ENCODE measurements around the gene OR5AN1. TPM values are rescaled to one million over a fixed set of nuclear protein-coding genes. Genes with fewer than 3 reads are reported as not detected.

The OR5AN1 gene
- total and polyA plus RNA-seq, 2 of the 8 experiments (the other 6 are each of a cell fraction or from before 2014, with no cell fraction given) = not detected

GRCh38 chr11:59368238-59369022, 9.7 kb downstream of the OR5AN1 start:
- H2AFZ ChIP-seq (ENCODE audit: low read length) = peak overlapping the region; percentile 41; the same call in 1 of the 2 replicates
- H3K79me2 ChIP-seq (ENCODE audit: control insufficient read depth in 1 of 2, insufficient read depth in 2 of 2, low read length in 2 of 2) = no peaks in the 10 kb centered on the region
- no peak overlapping the region for H4K5ac ChIP-seq (ENCODE audit: insufficient read length, low read depth, low read length)
- DNase-seq (ENCODE audit: low read depth in 1 of 2, low spot score in 2 of 2) (no peak), FAIRE-seq (no peak)
- H2BK120ac ChIP-seq (replicated peaks; ENCODE audit: low read depth, low read length) = no peak overlapping the region
- H3K18ac ChIP-seq (ENCODE audit: extremely low read depth, low read length) = no peak overlapping the region
- H3K9me3 ChIP-seq (ENCODE audit: insufficient read depth in 2 of 2, low read depth in 1 of 2, low read length in 1 of 2) = peaks cover 0 to 11% of the 10 kb centered on the region in 2 experiments; a peak in 2 of 4 replicates
- H3K27ac ChIP-seq (ENCODE audit: low read depth, low read length) = no peak overlapping the region
- H2BK15ac ChIP-seq (ENCODE audit: low read length) = no peak overlapping the region
- ChIA-PET CTCF (ENCODE audit: partially characterized antibody) (interaction anchor here (0.5 to 1.9 kb wide), 3 partner anchors 25 to 218 kb away, joined by 3 to 5 read pairs (median 4); no protein-coding TSS in a partner anchor), POLR2A (ENCODE audit: partially characterized antibody) (no interaction called here)
- no peak overlapping the region for H2AK5ac ChIP-seq (ENCODE audit: low read depth, low read length)
- H3K79me1 ChIP-seq (ENCODE audit: low read depth, low read length) = no peaks in the 10 kb centered on the region
- 82% methylated on average over 8 of the region's 8 CpGs; no CpG with 5 or more reads in 1 of the 2 experiments for WGBS, 2 experiments (ENCODE audit: extremely low coverage in 1 of 2, insufficient coverage in 1 of 2, insufficient read length in 1 of 2, insufficient replicate concordance in 2 of 2, low coverage in 1 of 2, low lambda C conversion rate in 2 of 2, missing lambda C conversion rate in 1 of 2)
- H3K9ac ChIP-seq (replicated peaks in 1 of 4; ENCODE audit: extremely low read depth in 1 of 4, low read depth in 3 of 4, low read length in 3 of 4) = no peak overlapping the region
- no peak overlapping the region for H4K8ac ChIP-seq (ENCODE audit: extremely low read depth, insufficient read depth, low read length)
- H4K20me1 ChIP-seq (replicated peaks in 1 of 2; ENCODE audit: control insufficient read depth in 1 of 2, insufficient read depth in 2 of 2, low read length in 2 of 2) = no peaks in the 10 kb centered on the region
- no peak overlapping the region for H3K4ac ChIP-seq (replicated peaks; ENCODE audit: insufficient read length, low read depth, low read length)
- TF ChIP-seq ATF3 (IDR thresholded peaks at IDR 0.05; ENCODE audit: insufficient read depth, low read depth, low read length) (no peak), EP300 (IDR thresholded peaks at IDR 0.05; ENCODE audit: borderline replicate concordance in 1 of 2, low read depth in 2 of 2, low read length in 2 of 2) (no peak), POLR2A (IDR thresholded peaks at IDR 0.05; ENCODE audit: control extremely low read depth in 1 of 2, low read depth in 2 of 2, low read length in 2 of 2) (no peak), SIN3A (conservative IDR thresholded peaks at IDR 0.05 in 1 of 2, IDR thresholded peaks at IDR 0.05 in 1 of 2; ENCODE audit: low read depth in 1 of 2, low read length in 2 of 2) (no peak), EGR1 (IDR thresholded peaks at IDR 0.05; ENCODE audit: borderline replicate concordance, low read depth, low read length) (no peak), CHD1 (IDR thresholded peaks at IDR 0.05; ENCODE audit: low read depth, low read length) (no peak)
- no peak overlapping the region for H3K23ac ChIP-seq (ENCODE audit: insufficient read length)
- no peak overlapping the region for H2BK20ac ChIP-seq (ENCODE audit: low read length)
- H3K36me3 ChIP-seq (ENCODE audit: control insufficient read depth in 2 of 4, insufficient read depth in 4 of 4, low read length in 3 of 4) = no peaks in the 10 kb centered on the region
- no peak overlapping the region for H3K56ac ChIP-seq (replicated peaks; ENCODE audit: insufficient read length, low read depth, low read length)
- H3K14ac ChIP-seq (ENCODE audit: insufficient read length) = no peak overlapping the region
- no peak overlapping the region for H2BK5ac ChIP-seq (ENCODE audit: low read depth, low read length)
- no peaks in the 10 kb centered on the region for H3K4me1 ChIP-seq (replicated peaks in 1 of 4; ENCODE audit: control insufficient read depth in 3 of 4, insufficient read depth in 4 of 4, low read length in 3 of 4)
- H2BK12ac ChIP-seq (ENCODE audit: low read depth, low read length) = no peak overlapping the region
- no peak overlapping the region for H4K91ac ChIP-seq (replicated peaks; ENCODE audit: insufficient read length, low read length)
- H3K4me3 ChIP-seq (ENCODE audit: extremely low read depth in 1 of 4, insufficient read depth in 2 of 4, low read depth in 3 of 4, low read length in 4 of 4) = no peak overlapping the region
- no peaks in the 10 kb centered on the region for H3K27me3 ChIP-seq (replicated peaks in 1 of 4; ENCODE audit: control insufficient read depth in 3 of 4, extremely low read depth in 1 of 4, insufficient read depth in 3 of 4, low read length in 3 of 4)
- H3K4me2 ChIP-seq (ENCODE audit: insufficient read depth in 1 of 2, low read depth in 2 of 2, low read length in 2 of 2) = no peak overlapping the region
- no peaks in the 10 kb centered on the region for H3K23me2 ChIP-seq (ENCODE audit: low read depth, low read length)

Data from H1 (cell line).